A549 (cell line): ENCODE results near the gene SYT12.

Source experiments
- BHLHE40 ChIP-seq: IDR thresholded peaks from 2 replicates; pipeline ENCODE4 v1.6.1; 2012; ENCODE audit warnings: low read depth, low read length, inconsistent platforms
- EP300 ChIP-seq, 2 experiments: fragments of >200 bp; sonication (Bioruptor Twin); formaldehyde crosslinking; IDR thresholded peaks; 2 replicates in 1 of 2; 3 replicates in 1 of 2; pipeline ENCODE4 v1.6.1; 2016 to 2017
- MAFK ChIP-seq: fragments of 450-650 bp; IDR thresholded peaks from 2 replicates; pipeline ENCODE4 v1.6.1; 2014; ENCODE audit not compliant: partially characterized antibody
- MYC ChIP-seq: IDR thresholded peaks from 2 replicates; pipeline ENCODE4 v1.6.1; 2012; ENCODE audit warnings: mild to moderate bottlenecking, inconsistent platforms, low read length, improper control_type of control experiment, borderline replicate concordance
- SMC3 ChIP-seq: fragments of >200 bp; sonication (Bioruptor Twin); formaldehyde crosslinking; IDR thresholded peaks from 3 replicates; pipeline ENCODE4 v1.6.1; 2018; ENCODE audit warnings: inconsistent platforms
- ZFP36 ChIP-seq: fragments of 450-650 bp; IDR thresholded peaks from 2 replicates; pipeline ENCODE4 v1.6.1; 2014; ENCODE audit warnings: borderline replicate concordance; ENCODE audit not compliant: partially characterized antibody
- TF ChIP-seq, protein P1 (sequence below): fragments of 450-650 bp; IDR thresholded peaks from 2 replicates; pipeline ENCODE4 v1.6.1; 2014; ENCODE audit warnings: antibody characterized with exemption
- TF ChIP-seq, protein P2 (sequence below): fragments of >200 bp; sonication (Bioruptor Twin); formaldehyde crosslinking; IDR thresholded peaks from 3 replicates; pipeline ENCODE4 v1.5.1; 2016
- TF ChIP-seq, protein P3 (sequence below): IDR thresholded peaks from 2 replicates; pipeline ENCODE4 v1.6.1; 2012

DNA sequence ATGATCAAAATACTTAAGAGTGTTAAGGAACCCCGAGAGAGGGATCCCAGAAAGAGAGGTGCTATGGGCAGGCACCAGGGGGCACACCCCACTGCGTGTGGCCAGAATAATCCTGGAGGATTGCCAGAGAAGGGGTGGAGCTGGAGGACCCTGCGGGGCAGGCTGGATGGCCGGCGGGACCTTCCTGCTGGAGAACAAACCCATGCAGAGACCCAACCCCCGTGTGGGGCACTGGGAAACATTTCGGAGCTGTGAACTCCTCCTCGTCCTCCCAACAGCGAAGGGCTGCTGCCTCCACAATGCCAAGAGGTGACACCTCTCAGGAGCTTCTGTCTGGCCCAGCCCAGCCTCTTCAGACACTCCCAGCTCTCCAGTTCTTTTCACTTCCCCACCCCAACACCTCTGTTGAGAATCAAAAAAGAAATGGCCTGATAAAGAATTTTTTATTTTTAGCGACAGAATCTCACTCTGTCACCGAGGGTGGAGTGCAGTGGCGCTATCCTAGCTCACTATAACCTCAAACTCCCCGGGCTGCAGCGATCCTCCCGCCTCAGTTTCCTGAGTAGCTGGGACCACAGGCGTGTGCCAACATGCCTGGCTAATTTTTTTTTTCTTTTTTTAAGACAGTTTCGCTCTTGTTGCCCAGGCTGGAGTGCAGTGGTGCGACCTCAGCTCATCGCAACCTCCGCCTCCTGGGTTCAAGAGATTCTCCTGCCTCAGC lies 59.3 kb downstream of the SYT12 start:
- TF ChIP-seq ZFP36 = no peak
- TF ChIP-seq, protein P1, sequence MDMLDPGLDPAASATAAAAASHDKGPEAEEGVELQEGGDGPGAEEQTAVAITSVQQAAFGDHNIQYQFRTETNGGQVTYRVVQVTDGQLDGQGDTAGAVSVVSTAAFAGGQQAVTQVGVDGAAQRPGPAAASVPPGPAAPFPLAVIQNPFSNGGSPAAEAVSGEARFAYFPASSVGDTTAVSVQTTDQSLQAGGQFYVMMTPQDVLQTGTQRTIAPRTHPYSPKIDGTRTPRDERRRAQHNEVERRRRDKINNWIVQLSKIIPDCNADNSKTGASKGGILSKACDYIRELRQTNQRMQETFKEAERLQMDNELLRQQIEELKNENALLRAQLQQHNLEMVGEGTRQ = no peak
- no peak for TF ChIP-seq EP300 (IDR thresholded peaks at IDR 0.05)
- TF ChIP-seq BHLHE40 = no peak
- TF ChIP-seq MAFK = no peak
- TF ChIP-seq SMC3 = no peak
- TF ChIP-seq, protein P2, sequence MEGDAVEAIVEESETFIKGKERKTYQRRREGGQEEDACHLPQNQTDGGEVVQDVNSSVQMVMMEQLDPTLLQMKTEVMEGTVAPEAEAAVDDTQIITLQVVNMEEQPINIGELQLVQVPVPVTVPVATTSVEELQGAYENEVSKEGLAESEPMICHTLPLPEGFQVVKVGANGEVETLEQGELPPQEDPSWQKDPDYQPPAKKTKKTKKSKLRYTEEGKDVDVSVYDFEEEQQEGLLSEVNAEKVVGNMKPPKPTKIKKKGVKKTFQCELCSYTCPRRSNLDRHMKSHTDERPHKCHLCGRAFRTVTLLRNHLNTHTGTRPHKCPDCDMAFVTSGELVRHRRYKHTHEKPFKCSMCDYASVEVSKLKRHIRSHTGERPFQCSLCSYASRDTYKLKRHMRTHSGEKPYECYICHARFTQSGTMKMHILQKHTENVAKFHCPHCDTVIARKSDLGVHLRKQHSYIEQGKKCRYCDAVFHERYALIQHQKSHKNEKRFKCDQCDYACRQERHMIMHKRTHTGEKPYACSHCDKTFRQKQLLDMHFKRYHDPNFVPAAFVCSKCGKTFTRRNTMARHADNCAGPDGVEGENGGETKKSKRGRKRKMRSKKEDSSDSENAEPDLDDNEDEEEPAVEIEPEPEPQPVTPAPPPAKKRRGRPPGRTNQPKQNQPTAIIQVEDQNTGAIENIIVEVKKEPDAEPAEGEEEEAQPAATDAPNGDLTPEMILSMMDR = no peak
- TF ChIP-seq, protein P3, sequence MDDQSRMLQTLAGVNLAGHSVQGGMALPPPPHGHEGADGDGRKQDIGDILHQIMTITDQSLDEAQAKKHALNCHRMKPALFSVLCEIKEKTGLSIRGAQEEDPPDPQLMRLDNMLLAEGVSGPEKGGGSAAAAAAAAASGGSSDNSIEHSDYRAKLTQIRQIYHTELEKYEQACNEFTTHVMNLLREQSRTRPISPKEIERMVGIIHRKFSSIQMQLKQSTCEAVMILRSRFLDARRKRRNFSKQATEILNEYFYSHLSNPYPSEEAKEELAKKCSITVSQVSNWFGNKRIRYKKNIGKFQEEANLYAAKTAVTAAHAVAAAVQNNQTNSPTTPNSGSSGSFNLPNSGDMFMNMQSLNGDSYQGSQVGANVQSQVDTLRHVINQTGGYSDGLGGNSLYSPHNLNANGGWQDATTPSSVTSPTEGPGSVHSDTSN = no peak
- TF ChIP-seq MYC = no peak
